Measurements from ENCODE around the gene PCYT1A.

DNA sequence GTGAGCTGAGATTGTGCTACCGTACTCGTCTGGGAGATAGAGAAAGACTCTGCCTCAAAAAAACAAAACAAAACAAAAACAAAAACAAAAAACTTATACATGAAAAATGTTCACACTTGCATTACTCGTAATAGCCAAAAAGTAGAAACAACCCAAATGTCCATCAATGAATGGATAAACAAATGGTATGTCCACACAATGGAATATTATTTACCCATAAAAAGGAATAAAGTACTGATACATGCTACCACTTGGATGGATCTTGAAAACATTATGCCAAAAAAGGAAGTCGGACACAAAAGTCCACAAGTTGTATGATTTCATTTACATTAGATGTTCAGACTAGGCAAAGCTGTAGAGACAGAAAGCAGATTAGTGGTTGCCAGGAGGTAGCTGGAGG is 26.7 kb downstream of the PCYT1A start:
- TF ChIP-seq POLR2AphosphoS5 (IDR thresholded peaks at IDR 0.05; ENCODE audit: borderline replicate concordance, low read depth, low read length) (no peak), EZH2 (IDR thresholded peaks at IDR 0.05) (no peak)
